ENCODE measurements around the gene MLN.

Gene MLN

GRCh38 chr6:33840048-33840926 is 36.5 kb upstream of the MLN start:
- Histone ChIP-seq H3K9ac (no peak overlapping the region), H3K36me3 (ENCODE audit: control insufficient read depth, insufficient read depth, low read length) (no peaks in the 10 kb centered on the region), H3K4me1 (no peaks in the 10 kb centered on the region), H2AFZ (no peak overlapping the region), H3K27me3 (ENCODE audit: control insufficient read depth, insufficient read depth, low read length) (no peaks in the 10 kb centered on the region), H3K9me3 (ENCODE audit: control insufficient read depth, low read length) (no peaks in the 10 kb centered on the region), H3K79me2 (no peaks in the 10 kb centered on the region), H3K4me2 (ENCODE audit: low read length) (no peak overlapping the region), H3K4me3 (ENCODE audit: low read depth, low read length) (no peak overlapping the region), H3K27ac (no peak overlapping the region)
- TF ChIP-seq CTCF (IDR thresholded peaks at IDR 0.05) = no peak

- Histone ChIP-seq H3K4me1 (no peaks in the 10 kb centered on the region), H3K36me3 (ENCODE audit: control insufficient read depth, insufficient read depth, low read length) (no peaks in the 10 kb centered on the region), H3K9me3 (ENCODE audit: control insufficient read depth, low read length) (no peaks in the 10 kb centered on the region), H3K4me2 (ENCODE audit: low read length) (no peak overlapping the region), H3K79me2 (no peaks in the 10 kb centered on the region), H3K27ac (no peak overlapping the region), H3K4me3 (ENCODE audit: low read depth, low read length) (no peak overlapping the region), H3K27me3 (ENCODE audit: control insufficient read depth, insufficient read depth, low read length) (no peaks in the 10 kb centered on the region), H2AFZ (no peak overlapping the region), H3K9ac (no peak overlapping the region)
- TF ChIP-seq CTCF (IDR thresholded peaks at IDR 0.05) = no peak
Observed at GRCh38 chr6:33839399-33840047, 35.7 kb upstream of the MLN start.

GRCh38 chr6:33838983-33839382 is 35.2 kb upstream of the MLN start:
- Histone ChIP-seq H3K79me2 (no peaks in the 10 kb centered on the region), H3K4me1 (no peaks in the 10 kb centered on the region), H3K4me3 (ENCODE audit: low read depth, low read length) (no peak overlapping the region), H3K4me2 (ENCODE audit: low read length) (no peak overlapping the region), H3K36me3 (ENCODE audit: control insufficient read depth, insufficient read depth, low read length) (no peaks in the 10 kb centered on the region), H3K9me3 (ENCODE audit: control insufficient read depth, low read length) (no peaks in the 10 kb centered on the region), H3K9ac (no peak overlapping the region), H3K27ac (no peak overlapping the region), H2AFZ (no peak overlapping the region), H3K27me3 (ENCODE audit: control insufficient read depth, insufficient read depth, low read length) (no peaks in the 10 kb centered on the region)
- TF ChIP-seq CTCF (IDR thresholded peaks at IDR 0.05) = no peak

GRCh38 chr6:33837971-33838665 is 34.3 kb upstream of the MLN start:
- H3K4me1 ChIP-seq = no peaks in the 10 kb centered on the region
- H3K4me2 ChIP-seq (ENCODE audit: low read length) = no peak overlapping the region
- no peaks in the 10 kb centered on the region for H3K9me3 ChIP-seq (ENCODE audit: control insufficient read depth, low read length)
- H3K36me3 ChIP-seq (ENCODE audit: control insufficient read depth, insufficient read depth, low read length) = no peaks in the 10 kb centered on the region
- no peak overlapping the region for H3K27ac ChIP-seq
- no peak overlapping the region for H2AFZ ChIP-seq
- H3K27me3 ChIP-seq (ENCODE audit: control insufficient read depth, insufficient read depth, low read length) = no peaks in the 10 kb centered on the region
- no peak for TF ChIP-seq CTCF (IDR thresholded peaks at IDR 0.05)
- no peak overlapping the region for H3K4me3 ChIP-seq (ENCODE audit: low read depth, low read length)
- H3K79me2 ChIP-seq = no peaks in the 10 kb centered on the region
- H3K9ac ChIP-seq = no peak overlapping the region

Data from parathyroid adenoma (tissue), 2 donors.